H1 (cell line): ENCODE results near the gene BIN1.

Experiments
- CTCF ChIP-seq, 3 experiments: IDR thresholded peaks; 1 replicate in 2 of 3; 2 replicates in 1 of 3; pipeline versions ENCODE4 v1.5.1 to v1.6.1; 2011; ENCODE audit warnings: low read length in 3 of 3, mild to moderate bottlenecking in 3 of 3, inconsistent platforms in 2 of 3, low read depth in 1 of 3, moderate library complexity in 1 of 3; ENCODE audit not compliant: insufficient read depth in 1 of 3; ENCODE audit errors: control extremely low read depth in 1 of 3
- FOSL1 ChIP-seq: IDR thresholded peaks from 2 replicates; pipeline ENCODE4 v1.6.1; 2011; ENCODE audit warnings: mild to moderate bottlenecking, low read depth, low read length, moderate library complexity; ENCODE audit not compliant: insufficient read depth
- JUN ChIP-seq: IDR thresholded peaks from 2 replicates; pipeline ENCODE4 v1.6.1; 2011; ENCODE audit warnings: low read depth, mild to moderate bottlenecking, improper control_type of control experiment, low read length
- POLR2A ChIP-seq, 2 experiments: IDR thresholded peaks; 1 replicate in 1 of 2; 2 replicates in 1 of 2; pipeline ENCODE4 v1.6.1; 2011; ENCODE audit warnings: low read depth in 2 of 2, low read length in 2 of 2, mild to moderate bottlenecking in 2 of 2; ENCODE audit errors: control extremely low read depth in 1 of 2
- POLR2AphosphoS5 ChIP-seq: IDR thresholded peaks from 2 replicates; pipeline ENCODE4 v1.6.1; 2011; ENCODE audit warnings: low read depth, low read length
- TAF1 ChIP-seq: IDR thresholded peaks from 2 replicates; pipeline ENCODE4 v1.6.1; 2011; ENCODE audit warnings: mild to moderate bottlenecking, low read depth, low read length
- TBP ChIP-seq: IDR thresholded peaks from 2 replicates; pipeline ENCODE4 v1.6.1; 2011; ENCODE audit warnings: low read depth, low read length, improper control_type of control experiment
- USF2 ChIP-seq: IDR thresholded peaks from 2 replicates; pipeline ENCODE4 v1.6.1; 2011; ENCODE audit warnings: low read length, improper control_type of control experiment

GRCh38 chr2:127065299-127065939 is 41.5 kb downstream of the BIN1 start:
- no peak for TF ChIP-seq FOSL1
- no peak for TF ChIP-seq CTCF (IDR thresholded peaks at IDR 0.05; ENCODE audit: control extremely low read depth in 1 of 3, insufficient read depth in 1 of 3, low read depth in 1 of 3, low read length in 3 of 3)
- TF ChIP-seq POLR2A (IDR thresholded peaks at IDR 0.05; ENCODE audit: control extremely low read depth in 1 of 2, low read depth in 2 of 2, low read length in 2 of 2) = no peak
- TF ChIP-seq USF2 = no peak
- no peak for TF ChIP-seq POLR2AphosphoS5
- no peak for TF ChIP-seq JUN
- TF ChIP-seq TAF1 = no peak
- no peak for TF ChIP-seq TBP
